ENCODE data around the gene AGBL4.

- no peak for TF ChIP-seq EZH2 (IDR thresholded peaks at IDR 0.05)
- no peak for TF ChIP-seq FOXP2 (optimal IDR thresholded peaks at IDR 0.05; ENCODE audit: control extremely low read depth, extremely low read length, insufficient read depth)
- TF ChIP-seq POLR2AphosphoS5 (IDR thresholded peaks at IDR 0.05; ENCODE audit: borderline replicate concordance, low read depth, low read length) = no peak
Measured at GRCh38 chr1:48898894-48899293, 1124.9 kb downstream of the AGBL4 start.

Data from SK-N-MC (cell line).